ENCODE results near the gene ZNF197.
"Not testable (repeated sequence)": the region's sequence is repeated elsewhere in the genome, so short reads cannot be mapped to it uniquely, and the experiment has no call there.

Gene ZNF197

GRCh38 chr3:44624749-44625480 lies at the start of gene ZNF197:
ZNF197 (plus strand) TSS chr3:44625036; CDS start chr3:44629155, 4,119 bp downstream.
- peak; percentile 79 for DNase-seq

- no peak for DNase-seq
Observed at GRCh38 chr3:44576613-44577012, 48.2 kb upstream of the ZNF197 start.

DNA sequence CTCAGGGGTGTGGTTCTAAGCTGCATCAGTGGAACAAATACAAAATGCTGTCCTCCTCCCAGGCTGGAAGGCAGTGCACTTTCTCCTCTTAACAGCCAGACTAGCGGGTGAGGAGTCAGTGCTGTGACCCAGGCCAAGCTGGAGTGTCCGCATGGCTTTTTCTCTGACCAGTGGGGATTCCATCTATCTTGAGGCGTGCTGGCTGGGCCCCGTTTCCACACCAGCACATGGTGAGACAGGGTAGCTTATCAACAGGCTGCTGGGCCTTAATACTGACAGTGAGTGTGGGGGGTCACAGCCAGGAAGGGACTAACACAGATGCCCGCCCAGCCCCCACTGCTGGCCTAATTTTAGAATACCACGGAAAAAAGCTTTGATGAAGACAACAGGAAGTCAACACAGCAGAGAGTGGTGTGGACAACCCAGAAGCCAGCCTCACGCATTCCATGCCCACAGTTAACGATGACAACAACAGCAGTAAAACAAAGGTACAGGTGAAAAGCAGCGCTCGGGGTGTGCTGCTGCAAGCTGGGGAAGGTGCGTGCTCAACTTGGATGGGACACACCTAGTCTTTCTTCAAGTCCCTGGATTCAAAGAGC lies 47.4 kb upstream of the ZNF197 start:
- not testable (repeated sequence) for DNase-seq

- DNase-seq, result not testable (repeated sequence)
Observed at GRCh38 chr3:44578316-44578715, 46.5 kb upstream of the ZNF197 start.

DNA sequence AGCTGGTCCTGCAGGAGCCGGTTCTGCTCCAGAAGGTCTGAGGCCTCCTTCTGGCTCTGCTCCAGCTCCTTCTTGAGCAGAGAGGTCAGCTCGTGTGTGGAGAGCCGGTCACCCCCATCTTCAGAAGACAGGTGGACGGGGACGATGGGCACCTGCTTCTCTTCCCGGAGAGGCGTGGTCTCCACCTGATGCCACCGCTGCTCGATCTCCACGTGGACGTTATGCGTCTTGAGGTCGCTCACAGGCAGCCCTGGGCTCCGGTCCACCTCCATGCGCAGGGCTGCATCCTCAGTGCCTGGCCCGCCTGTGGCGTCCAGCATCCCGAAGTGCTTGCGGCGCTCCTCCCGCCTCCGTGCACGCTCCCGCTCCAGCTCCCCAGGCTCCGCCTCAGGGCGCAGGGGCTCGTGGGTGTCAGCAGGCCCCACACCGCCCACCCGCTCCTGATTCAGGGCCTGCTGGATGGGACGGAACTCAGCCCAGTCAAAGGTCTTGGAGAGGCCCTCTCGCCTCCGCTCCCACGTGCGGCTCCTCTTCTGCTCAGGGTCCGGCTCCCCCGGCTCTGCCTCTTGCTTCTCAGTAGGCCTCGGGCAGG lies 45.8 kb upstream of the ZNF197 start:
- DNase-seq, result not testable (repeated sequence)

DNA sequence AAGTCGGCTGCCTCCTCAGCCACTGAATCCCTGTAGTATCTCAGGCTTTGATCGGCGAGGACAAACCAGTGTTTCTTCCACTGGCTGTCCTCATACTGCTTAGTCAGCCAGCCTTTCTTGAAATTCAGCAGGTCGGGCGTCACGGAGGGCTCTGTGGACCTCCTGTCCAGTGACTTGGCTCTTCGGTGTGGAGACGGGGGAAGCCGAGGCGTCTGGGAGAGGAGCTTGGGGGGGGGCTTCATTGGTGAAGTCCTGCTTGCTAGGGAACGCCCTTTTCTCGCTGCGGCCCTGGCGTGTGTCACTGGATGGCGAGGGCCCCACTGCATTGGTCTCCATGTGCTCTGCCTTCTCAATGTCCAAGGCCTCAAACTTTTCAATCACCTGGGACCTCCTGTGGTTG lies 45.1 kb upstream of the ZNF197 start:
- DNase-seq, result not testable (repeated sequence)

DNA sequence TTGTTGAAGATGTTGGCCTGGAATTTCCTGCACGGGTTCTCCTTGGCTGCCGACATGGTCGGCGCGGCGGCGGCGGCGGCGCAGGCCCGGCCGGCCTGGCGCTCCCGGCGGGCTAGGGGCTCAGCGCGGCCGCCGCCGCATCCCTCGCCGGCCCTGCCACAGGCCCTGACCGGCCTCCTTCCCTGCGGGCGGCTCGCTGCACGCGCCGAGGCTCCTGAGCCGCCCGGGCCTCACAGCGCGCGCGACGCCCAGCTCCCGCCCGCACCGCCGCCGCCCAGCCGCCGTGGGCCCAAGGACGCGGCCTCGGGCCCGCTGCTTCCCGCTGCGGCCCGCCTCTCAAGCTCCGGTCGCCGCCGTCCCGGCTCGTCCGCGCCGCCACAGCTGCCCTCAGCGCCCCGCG lies 43.9 kb upstream of the ZNF197 start:
- not testable (repeated sequence) for DNase-seq

GRCh38 chr3:44584646-44585501 lies 40.0 kb upstream of the ZNF197 start, which contains the start of gene ZNF660:
ZNF660 (plus strand) TSS chr3:44584964; CDS start chr3:44594194, 9,230 bp downstream.
- no peak for DNase-seq

GRCh38 chr3:44596621-44597020 lies 28.2 kb upstream of the ZNF197 start:
- peak; percentile 73 for DNase-seq

GRCh38 chr3:44601749-44602148 lies 23.1 kb upstream of the ZNF197 start:
- no peak for DNase-seq

DNA sequence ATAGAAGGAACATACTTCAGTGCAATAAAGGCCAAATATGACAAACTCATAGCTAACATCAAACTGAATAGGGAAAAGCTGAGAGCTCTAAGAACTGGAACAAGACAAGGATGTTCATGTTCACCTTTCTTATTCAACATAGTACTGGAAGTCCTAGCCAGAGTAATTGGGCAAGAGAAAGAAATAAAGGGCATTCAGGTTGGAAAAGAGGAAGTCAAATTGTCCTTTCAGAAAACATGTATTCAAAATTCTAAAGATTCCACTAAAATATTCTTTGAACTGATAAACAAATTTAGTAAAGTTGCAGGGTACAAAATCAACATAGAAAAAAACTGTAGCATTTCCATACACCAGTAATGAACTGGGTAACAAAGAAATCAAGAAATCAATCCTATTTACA lies 12.2 kb upstream of the ZNF197 start:
- DNase-seq, result peak; percentile 27

GRCh38 chr3:44628716-44629115 lies 3.9 kb downstream of the ZNF197 start:
- no peak for DNase-seq

DNA sequence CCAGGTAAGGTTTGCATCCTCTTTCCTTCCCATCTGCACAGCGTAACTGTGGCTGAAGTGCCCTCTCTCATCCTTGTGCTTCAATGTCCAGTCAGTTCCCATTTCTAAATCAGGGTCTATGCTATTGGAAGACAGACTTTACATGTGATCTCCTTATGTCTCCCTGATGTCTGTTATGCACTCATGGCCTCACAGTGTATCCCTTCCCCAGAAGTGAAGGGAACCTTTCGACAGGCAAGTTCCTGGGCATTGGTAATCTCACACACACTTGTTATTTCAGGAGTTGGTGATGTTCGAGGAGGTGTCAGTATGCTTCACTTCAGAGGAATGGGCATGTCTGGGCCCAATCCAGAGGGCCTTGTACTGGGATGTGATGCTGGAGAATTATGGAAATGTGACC lies 7.4 kb downstream of the ZNF197 start:
- no peak for DNase-seq

DNA sequence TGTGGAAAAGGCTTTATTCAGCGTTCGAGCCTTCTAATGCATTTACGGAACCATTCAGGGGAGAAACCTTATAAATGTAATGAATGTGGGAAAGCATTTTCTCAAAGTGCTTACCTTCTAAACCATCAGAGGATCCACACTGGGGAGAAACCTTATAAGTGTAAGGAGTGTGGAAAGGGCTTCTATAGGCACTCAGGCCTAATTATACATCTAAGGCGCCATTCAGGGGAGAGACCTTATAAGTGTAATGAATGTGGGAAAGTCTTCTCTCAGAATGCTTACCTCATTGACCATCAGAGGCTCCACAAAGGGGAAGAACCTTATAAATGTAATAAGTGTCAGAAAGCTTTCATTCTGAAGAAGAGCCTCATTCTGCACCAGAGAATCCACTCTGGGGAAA lies 17.5 kb downstream of the ZNF197 start:
- no peak for DNase-seq

DNA sequence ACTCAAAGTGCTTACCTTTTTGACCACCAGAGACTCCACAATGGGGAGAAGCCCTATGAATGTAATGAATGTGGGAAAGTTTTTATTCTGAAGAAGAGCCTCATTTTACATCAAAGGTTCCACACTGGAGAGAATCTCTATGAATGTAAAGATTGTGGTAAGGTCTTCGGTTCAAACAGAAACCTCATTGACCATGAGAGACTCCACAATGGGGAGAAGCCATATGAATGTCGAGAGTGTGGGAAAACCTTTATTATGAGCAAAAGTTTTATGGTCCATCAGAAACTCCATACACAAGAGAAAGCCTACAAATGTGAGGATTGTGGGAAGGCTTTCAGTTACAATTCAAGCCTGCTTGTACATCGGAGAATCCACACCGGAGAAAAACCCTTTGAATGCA lies 18.2 kb downstream of the ZNF197 start:
- DNase-seq, result no peak

GRCh38 chr3:44647771-44648170 lies 22.9 kb downstream of the ZNF197 start:
- no peak for DNase-seq

DNA sequence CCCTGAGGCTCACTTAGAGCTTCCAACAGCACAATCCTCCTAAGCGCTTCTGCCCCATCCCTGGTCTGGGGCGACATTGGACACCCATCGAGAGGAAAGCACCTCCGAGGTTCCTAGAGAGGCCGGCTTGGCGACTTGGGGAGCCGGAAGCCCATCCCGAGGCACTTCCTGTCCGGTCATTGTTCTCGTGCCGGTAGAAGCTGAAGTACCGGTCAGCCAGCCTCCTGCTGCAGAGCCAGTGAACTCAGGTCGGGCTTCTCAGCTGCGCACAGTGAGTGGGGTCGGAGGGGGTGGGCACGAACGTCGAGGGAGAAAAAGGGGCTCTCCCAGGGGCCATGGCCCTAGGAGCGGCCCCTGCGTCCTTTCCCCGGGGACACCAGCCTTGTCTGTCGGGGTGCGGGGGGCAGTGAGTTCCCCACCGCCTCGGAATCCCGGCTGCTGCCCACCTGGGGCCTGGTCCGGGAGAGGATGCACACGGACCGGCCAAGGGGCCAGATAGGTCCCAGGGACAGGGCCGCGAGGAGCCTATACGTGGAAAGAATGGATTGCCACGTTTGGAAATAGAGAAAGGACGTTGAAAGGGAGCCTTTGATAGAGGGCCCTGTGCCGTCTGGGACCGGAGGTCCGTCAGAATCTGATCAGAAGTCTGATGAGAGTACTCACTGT lies 23.9 kb downstream of the ZNF197 start, which contains the start of gene ZNF35:
Gene ZNF35, plus strand, starts transcription at position 169 of the 666 bp plus-strand sequence. CDS start 2,336 bp downstream, outside the sequence.
- peak; percentile 58 for DNase-seq

- DNase-seq, result no peak
Observed at GRCh38 chr3:44649709-44650108, 24.9 kb downstream of the ZNF197 start.

DNA sequence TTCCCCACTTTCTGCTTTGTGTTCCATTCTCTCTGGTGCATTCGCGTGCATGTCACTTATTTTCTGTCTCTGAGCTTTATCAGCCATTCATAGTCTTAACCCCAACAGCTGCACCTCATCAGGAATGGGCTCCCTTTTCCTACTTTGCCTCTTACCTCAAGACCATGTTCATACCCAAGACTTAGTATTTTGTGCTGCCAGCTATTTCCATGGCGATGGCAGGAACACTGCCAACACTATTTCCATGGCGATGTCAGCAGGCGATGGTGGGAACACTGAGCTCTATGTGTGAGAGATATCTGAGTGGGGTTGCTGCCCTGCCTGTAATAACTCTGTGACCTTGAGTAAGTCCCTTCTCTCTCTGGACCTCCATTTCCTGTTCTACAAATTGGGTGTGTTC lies 29.2 kb downstream of the ZNF197 start:
- DNase-seq, result no peak

- no peak for DNase-seq
Observed at GRCh38 chr3:44659015-44659414, 34.2 kb downstream of the ZNF197 start.

DNA sequence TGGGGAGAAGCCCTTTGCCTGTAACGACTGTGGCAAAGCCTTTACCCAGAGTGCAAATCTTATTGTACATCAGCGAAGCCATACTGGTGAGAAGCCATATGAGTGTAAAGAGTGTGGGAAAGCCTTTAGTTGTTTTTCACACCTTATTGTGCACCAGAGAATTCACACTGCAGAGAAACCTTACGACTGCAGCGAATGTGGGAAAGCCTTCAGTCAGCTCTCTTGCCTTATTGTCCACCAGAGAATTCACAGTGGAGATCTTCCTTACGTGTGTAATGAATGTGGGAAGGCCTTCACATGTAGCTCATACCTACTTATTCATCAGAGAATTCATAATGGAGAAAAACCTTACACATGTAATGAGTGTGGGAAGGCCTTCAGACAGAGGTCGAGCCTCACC lies 34.6 kb downstream of the ZNF197 start:
- no peak for DNase-seq

GRCh38 chr3:44661189-44661588 lies 36.4 kb downstream of the ZNF197 start:
- no peak for DNase-seq

All from MV-4-11 (cell line).